GM12801 (cell line): ENCODE data around the gene ADD1.

ENCODE experiments used
- TF ChIP-seq, protein P1 (sequence below): IDR thresholded peaks from one replicate; pipeline ENCODE4 v1.5.1; 2011; ENCODE audit warnings: control low read depth; ENCODE audit not compliant: insufficient read length; ENCODE audit errors: extremely low read depth

Gene ADD1

DNA sequence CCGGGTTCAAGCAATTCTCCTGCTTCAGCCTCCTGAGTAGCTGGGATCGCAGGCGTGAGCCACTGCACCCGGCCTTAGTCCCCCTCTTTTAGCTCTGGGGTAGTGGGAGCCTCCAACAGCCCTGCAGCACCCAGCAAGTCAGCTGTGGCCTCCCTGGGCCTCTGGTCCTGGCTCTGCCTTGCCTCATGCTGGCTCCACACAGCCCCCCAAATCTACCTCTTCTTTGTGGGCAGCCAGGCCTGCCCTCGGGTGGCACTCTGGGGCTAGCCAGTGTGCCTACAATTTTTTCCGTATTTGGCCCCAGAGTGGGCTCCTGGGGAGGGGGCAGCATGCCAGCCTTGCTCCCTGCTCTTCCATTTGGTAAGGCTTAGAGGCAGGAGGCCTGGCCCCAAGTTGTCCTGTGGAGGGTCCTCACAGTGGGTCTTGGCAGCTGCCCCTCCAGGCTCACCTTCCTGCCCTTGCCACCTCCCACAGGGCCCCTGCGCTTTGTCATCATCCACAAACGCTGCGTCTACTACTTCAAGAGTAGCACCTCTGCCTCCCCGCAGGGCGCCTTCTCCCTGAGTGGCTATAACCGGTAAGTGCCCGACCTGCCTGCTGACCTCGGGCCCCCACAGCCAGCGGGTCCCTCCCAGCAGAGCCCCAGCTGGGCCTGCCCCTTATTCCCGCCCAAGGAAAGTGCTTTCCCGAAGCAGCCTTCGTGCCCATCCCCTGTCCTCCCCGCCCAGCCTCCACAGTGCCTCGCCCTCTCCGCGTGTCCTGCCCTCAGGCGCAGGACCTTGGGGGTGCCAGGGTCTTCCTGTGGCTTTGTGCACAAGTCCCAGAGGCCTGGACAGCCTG, 21.0 kb upstream of the ADD1 start:
- TF ChIP-seq, protein P1, sequence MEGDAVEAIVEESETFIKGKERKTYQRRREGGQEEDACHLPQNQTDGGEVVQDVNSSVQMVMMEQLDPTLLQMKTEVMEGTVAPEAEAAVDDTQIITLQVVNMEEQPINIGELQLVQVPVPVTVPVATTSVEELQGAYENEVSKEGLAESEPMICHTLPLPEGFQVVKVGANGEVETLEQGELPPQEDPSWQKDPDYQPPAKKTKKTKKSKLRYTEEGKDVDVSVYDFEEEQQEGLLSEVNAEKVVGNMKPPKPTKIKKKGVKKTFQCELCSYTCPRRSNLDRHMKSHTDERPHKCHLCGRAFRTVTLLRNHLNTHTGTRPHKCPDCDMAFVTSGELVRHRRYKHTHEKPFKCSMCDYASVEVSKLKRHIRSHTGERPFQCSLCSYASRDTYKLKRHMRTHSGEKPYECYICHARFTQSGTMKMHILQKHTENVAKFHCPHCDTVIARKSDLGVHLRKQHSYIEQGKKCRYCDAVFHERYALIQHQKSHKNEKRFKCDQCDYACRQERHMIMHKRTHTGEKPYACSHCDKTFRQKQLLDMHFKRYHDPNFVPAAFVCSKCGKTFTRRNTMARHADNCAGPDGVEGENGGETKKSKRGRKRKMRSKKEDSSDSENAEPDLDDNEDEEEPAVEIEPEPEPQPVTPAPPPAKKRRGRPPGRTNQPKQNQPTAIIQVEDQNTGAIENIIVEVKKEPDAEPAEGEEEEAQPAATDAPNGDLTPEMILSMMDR, result no peak

DNA sequence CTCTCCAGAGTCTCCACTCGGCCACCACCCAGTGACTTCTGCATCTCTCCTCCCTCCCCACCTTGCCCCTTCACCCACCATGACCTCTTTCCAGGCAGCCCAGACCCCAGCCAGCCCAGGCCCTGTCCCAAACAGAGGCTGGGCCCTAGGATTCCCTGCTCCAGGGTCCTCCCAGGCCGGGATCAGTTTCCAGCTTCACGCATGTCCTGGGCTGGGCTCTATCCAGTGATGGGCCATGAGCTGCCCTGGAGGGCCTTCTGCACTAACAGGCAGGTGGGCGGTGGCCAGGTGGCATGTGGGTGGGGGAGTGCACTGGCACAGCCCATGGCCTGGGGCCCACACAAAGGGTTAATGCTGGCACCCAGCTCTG, 20.4 kb upstream of the ADD1 start:
- TF ChIP-seq, protein P1, result no peak

DNA sequence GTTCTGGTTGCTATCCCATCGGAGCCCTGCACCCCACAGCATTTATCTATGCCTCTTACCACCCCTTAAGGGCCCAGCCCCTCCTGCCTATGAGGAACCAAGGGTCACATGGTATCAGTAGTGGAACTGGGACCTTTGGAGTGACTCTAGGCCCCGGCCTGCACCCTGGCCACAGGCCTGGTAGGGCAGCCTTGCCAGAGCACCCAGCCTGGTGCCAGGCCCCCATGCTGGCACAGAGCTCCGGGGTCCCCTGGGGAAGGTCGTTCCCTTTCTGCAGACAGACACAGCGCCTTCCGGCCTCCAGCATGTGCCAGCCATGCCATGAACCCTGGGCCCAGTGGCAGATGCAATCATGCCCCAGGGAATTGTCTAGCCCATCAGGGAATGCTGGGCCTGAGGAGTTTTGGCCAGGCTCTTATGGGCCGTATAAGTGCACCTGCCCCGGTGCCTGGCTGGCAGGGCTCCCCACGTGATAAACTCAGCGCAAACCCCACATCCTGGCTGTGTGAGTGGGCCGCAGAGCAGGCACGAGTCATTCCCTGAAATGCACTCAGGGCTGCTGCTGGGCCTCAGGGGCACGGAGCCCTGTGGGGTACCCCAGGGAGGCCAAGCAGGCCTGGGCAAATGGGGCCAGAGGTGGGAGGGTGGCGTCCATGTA, 19.8 kb upstream of the ADD1 start:
- TF ChIP-seq, protein P1, result no peak

DNA sequence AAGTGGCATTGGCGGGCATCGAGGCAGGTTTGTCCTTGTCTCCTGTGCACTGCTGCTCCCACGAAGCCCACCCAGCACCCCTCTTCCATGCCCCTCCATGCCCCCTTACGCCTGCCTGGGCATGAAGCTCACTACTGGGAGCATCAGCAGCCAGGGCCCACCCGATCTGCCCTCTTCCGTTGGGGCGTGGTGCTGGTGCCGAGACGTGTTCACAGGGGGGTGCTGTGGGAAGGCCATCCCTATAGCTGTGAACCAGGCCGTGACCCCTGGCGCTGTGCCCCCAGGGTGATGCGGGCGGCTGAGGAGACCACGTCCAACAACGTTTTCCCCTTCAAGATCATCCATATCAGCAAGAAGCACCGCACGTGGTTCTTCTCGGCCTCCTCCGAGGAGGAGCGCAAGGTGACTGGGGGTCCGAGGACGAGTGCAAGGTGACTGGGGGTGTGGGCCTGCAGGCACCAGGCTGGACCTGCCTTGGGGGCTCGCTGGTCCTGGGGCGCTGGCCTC, 19.3 kb upstream of the ADD1 start:
- TF ChIP-seq, protein P1, result no peak

DNA sequence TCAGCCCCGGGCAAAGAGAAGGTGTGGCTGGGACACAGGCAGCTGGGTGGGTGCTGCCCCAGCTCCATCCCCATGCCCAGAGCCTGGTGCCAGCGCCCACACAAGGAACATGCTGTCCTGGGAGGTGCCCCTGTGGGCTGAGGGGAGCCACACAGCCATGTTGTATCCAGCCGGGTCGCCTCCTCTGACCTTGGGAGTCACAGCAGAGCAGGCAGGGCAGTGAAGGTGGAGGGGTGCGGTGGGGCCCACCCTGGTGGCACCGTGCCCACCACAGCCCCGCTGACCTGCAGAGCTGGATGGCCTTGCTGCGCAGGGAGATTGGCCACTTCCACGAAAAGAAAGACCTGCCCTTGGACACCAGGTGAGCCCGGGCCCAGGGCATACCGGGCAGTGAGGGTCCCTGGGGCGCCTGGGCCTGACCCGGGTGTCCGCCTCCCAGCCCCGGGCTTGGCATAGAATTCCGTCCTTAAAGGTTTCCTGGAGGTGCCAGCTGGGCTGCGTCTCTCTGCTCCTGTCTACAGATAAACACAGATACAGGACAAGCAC, 18.7 kb upstream of the ADD1 start:
- TF ChIP-seq, protein P1, result no peak

DNA sequence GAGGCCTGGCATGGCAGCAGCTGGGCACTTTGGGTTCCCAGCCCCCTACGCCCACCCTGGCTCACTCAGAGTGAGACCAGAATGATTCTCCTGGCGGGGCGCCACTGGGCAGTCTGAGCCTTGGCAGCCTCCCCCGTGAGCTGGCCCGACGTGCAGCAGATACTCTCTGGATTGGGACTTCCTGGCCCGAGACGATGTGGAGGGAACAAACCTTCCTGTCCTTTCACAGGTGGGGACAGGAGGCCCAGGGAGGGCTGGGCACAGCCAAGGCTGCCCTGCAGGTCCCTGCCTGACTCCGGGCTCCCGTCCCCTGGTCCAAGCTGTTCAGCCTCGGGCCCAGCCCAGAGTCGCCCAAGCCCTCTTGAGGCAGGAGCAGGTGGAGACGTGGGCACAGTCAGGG, 17.9 kb upstream of the ADD1 start:
- TF ChIP-seq, protein P1, result no peak

DNA sequence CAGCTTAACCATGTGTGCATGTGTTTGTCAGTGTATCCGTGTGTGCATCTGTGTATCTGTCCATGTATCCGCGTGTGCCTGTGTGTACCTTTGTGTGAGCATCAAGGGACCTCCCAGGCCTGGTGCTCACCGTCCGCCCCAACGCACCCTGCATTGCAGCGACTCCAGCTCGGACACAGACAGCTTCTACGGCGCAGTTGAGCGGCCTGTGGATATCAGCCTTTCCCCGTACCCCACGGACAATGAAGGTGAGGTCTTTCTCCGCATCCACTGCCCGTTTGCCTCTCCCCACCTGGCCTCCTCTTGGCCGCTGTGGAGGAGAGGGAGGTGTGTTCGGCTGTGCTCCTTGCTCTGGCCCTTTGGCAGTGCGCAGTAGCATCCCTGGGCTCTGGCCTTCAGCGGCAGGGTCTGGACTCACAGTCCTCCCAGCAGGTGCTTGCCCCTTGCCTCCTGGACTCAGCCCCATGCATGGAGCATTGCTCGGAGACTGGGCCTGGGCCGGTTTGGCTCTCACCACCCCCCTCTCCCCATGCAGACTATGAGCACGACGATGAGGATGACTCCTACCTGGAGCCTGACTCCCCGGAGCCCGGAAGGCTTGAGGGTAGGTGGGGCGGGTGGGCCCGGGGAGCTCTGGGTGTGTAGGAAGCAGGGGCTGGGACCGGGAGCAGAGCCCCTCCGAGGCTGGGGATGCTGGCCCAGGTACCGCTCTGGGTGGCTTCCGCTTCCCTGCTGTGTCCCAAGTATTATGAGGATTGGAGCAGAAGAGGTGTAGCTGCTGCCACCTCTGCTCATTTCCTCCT, 16.4 kb upstream of the ADD1 start:
- TF ChIP-seq, protein P1, result no peak
